Vagina (tissue), 2 donors: ENCODE measurements around the gene TMBIM6.

Experiments used
- POLR2A ChIP-seq, 2 donors: fragments of 450-650 bp; IDR thresholded peaks; one replicate each; pipeline ENCODE4 v1.6.1; 2017; ENCODE audit warnings: antibody characterized with exemption in 2 of 2, mild to moderate bottlenecking in 2 of 2, moderate library complexity in 2 of 2
- POLR2AphosphoS5 ChIP-seq, 2 donors: sonication (generic); formaldehyde crosslinking; IDR thresholded peaks; one replicate each; pipeline ENCODE4 v1.9.0; 2017; ENCODE audit warnings: antibody characterized with exemption in 2 of 2, mild to moderate bottlenecking in 2 of 2, low read depth in 1 of 2; ENCODE audit not compliant: insufficient read depth in 1 of 2
- TF ChIP-seq, protein P1 (sequence below), 3 experiments: fragments of 450-650 bp in 2 of 3; fragments of 200-600 bp in 1 of 3; sonication (generic) in 1 of 3; IDR thresholded peaks; one replicate each; pipeline ENCODE4 v1.5.1; 2017 to 2019; ENCODE audit warnings: antibody characterized with exemption in 3 of 3, mild to moderate bottlenecking in 2 of 3, moderate library complexity in 2 of 3

DNA sequence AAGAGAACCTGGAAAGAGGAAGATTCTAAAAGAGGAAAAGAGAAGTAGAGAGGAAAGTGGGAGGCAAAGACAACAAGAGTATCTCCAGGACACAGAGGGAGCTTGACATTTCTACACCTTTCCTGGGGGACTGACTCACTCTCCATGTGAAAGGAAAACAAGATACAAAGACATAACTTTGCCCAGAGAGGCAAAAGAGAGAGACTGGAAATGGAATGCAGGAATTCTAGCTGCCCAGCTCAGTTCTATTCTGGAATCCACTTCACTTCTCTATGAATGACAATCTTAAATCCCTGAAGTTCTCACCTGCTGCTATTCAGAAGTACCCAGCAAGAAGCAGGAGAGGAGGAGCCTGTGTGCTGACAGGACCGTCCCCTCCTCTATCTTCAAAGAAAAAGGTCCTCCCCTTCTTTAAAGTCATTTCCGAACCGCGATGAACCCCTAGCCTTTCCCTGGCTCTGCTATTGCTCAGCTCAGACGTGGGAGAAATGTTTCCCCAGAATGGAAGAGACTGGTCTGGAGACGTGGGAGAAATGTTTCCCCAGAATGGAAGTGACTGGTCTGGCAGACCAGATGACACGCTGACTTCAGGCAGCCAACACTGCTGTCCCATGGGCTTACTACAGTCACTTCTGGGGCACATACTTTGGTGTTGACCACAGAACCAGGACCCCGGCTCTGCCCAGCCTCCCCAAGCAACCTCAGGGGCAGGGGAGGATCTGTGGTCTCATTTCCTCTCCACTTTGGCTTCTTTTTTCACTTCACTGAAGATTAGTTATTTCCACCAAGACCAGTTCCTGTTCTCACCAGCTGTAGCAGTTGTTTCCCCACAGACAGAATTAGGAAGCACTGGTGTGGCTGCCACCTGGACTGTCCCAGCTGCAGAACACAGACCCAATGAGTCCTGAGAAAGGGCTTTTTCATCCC, 42.5 kb upstream of the TMBIM6 start:
- TF ChIP-seq, protein P1, sequence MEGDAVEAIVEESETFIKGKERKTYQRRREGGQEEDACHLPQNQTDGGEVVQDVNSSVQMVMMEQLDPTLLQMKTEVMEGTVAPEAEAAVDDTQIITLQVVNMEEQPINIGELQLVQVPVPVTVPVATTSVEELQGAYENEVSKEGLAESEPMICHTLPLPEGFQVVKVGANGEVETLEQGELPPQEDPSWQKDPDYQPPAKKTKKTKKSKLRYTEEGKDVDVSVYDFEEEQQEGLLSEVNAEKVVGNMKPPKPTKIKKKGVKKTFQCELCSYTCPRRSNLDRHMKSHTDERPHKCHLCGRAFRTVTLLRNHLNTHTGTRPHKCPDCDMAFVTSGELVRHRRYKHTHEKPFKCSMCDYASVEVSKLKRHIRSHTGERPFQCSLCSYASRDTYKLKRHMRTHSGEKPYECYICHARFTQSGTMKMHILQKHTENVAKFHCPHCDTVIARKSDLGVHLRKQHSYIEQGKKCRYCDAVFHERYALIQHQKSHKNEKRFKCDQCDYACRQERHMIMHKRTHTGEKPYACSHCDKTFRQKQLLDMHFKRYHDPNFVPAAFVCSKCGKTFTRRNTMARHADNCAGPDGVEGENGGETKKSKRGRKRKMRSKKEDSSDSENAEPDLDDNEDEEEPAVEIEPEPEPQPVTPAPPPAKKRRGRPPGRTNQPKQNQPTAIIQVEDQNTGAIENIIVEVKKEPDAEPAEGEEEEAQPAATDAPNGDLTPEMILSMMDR (IDR thresholded peaks at IDR 0.05), result no peak
- TF ChIP-seq POLR2AphosphoS5 (IDR thresholded peaks at IDR 0.05; ENCODE audit: insufficient read depth in 1 of 2, low read depth in 1 of 2) (no peak), POLR2A (IDR thresholded peaks at IDR 0.05) (no peak)
